Measurements from ENCODE around the gene ZSCAN2.
"Not testable (repeated sequence)": the region's sequence is repeated elsewhere in the genome, so short reads cannot be mapped to it uniquely, and the experiment has no call there.

The ZSCAN2 gene

DNA sequence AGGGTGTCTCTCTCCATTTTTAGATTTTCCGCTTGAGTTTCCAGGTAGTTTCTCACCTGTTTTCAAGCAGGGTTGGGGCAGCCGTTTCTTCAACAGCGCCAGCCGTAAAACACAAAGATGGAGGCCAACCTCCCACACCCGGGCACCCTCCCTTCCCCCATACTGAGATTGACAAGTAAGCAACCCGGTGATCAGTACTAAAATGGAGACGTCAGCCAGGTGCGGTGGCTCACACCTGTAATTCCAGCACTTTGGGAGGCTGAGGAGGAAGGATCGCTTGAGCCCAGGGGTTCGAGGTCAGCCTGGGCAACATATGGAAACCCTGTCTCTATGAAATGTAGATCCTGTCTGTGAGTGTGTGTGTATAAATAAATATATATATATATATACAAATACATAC is 903 bp upstream of the ZSCAN2 start:
- DNase-seq = no peak

DNA sequence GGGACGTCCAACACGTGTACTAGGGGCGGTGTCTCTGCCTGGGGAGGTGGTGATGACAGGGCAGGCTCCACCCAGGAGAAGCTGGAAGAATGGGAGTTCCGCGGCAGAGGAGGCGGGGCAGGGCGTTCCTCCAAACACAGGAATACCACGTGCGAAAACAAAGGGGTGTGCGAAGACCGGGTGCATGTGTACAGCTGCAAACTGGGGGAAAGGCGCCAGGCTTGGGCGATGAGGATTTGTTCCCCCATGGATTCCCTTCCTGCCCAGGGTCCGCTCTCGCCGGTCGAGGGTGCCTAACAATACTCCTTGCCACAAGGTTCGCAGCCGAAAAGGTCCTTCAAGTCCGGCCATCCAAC is 500 bp upstream of the ZSCAN2 start:
- DNase-seq = peak; percentile 58

DNA sequence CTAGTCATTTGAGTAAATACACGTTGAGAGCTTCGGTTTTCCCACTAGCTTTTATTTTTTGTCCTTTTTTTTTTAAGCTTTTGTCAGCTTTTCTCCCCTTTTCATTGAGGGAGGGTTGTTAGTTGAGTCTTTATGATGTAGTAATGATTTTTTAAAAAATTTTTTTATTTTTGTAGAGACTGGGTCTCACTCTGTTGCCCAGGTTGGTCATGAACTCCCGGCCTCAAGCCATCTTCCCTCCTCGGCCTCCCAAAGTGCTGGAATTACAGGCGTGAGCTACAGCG is 688 bp downstream of the ZSCAN2 start:
- no peak for DNase-seq

DNA sequence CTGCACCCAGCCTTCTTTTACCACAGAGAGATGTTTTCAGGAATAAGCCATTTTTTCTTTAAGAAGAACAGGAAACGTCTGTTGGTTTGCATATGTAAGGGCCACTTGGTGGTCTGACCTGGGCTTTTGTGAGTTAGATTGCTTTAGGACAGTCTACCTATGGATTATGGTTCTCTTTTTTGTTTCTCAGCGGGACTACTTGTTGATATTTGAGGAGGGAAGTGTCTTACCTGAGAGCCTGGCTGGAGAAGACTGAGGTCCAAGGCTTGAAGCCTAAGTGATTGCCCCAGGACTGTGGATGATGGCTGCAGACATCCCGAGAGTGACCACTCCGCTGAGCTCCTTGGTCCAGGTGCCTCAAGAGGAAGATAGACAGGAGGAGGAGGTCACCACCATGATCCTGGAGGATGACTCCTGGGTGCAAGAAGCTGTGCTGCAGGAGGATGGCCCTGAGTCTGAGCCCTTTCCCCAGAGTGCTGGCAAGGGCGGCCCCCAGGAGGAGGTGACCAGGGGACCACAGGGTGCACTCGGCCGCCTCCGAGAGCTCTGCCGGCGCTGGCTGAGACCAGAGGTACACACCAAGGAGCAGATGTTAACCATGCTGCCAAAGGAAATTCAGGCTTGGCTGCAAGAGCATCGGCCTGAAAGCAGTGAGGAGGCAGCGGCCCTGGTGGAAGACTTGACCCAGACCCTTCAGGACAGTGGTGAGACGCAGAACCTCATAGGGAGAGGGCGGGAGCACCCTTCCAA is 3.0 kb downstream of the ZSCAN2 start:
- no peak for DNase-seq

DNA sequence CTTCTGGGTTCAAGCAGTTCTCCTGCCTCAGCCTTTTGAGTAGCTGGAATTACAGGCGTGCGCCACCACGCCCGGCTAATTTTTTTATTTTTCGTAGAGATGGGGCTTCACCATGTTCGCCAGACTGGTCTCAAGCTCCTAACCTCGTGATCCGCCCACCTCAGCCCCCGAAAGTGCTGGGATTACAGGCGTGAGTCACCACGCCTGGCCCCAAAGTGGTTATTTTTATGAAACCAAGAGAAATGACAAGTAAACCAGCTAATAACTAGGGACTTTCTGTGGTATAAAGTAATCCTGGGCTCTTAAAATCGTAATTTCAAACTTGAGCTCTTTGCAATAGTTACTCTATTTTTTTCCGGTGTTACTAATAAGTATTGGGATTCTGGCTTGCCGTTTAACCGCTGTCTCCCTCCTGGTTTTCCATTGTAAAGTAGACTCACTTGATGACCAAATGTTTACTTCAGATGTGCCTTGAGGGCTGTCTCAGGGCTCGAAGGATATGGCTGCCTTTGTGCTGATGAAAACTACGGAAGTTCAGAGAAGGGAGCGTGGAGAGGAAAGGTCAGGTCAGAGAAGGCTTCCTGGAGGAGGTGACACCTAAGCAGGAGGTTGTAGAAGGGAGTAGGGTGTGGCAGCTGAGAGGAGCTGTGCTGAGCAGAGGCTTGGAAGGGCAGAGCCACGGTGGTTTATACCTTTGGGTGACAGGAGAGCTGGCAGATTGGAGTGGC is 4.2 kb downstream of the ZSCAN2 start:
- DNase-seq = peak; percentile 74

DNA sequence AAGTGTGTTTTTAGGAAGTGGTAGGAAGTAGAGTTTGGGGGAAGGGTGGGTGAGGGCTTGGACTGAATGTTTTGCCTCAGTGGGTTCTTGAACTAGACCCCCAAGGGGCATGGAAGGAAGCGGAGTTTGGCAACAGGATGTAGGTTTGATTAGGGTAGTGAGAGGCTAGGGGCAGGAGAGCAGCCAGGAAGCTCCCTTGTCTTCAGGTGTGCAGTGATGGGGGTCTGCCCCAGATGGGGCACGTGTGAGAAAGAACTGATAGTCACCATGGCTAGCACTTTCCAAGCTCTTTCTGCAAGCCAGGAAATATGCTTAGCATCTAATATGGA is 4.7 kb downstream of the ZSCAN2 start:
- DNase-seq = no peak

DNA sequence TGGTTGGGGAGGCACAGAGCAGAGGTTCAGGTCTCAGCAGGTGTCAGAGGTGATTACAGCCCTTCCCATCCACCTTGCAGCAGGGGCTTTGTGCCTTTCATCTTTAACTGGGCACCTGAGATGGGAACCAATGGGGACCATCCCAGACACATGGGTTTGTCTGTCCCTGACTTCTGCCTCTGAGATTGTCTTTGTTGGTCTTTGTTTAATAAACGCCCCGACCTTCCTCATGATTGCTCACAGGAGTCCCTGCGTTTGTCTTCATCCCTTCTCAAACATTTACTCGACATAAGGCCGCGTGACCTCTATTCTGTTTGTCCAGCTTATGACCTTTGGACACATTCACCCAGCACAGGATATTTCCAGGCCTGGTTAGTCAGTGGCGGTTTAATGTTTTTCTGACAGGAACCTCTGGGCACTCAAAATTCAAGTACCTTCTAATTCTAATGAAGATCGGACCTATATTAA is 5.9 kb downstream of the ZSCAN2 start:
- DNase-seq = no peak

DNA sequence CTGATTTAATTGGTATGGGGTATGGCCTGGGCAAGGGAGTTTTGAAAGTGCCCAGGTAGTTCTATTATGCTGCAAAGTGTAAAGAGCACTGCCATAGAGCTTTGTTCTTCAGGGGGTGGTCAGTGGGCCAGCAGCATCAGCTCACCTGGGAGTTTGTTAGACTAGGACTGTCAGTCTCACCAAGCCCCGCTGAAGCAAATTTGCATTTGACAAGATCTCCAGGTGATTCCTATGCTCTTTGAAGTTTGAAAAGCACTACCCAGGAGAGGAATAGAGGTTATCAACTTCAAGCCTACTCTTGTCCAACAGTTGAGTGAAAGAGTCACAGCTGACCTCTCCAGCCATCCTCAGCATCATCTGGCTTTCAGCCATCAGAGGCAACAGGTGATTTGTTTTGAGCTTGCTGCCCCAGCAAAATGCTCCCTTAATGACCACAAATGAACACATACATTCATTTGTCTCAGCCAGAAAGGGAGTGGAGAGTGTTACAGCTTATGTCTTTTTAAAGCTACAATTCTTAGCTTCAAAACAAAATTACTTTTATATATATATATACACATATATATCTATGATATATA is 8.0 kb downstream of the ZSCAN2 start:
- no peak for DNase-seq

DNA sequence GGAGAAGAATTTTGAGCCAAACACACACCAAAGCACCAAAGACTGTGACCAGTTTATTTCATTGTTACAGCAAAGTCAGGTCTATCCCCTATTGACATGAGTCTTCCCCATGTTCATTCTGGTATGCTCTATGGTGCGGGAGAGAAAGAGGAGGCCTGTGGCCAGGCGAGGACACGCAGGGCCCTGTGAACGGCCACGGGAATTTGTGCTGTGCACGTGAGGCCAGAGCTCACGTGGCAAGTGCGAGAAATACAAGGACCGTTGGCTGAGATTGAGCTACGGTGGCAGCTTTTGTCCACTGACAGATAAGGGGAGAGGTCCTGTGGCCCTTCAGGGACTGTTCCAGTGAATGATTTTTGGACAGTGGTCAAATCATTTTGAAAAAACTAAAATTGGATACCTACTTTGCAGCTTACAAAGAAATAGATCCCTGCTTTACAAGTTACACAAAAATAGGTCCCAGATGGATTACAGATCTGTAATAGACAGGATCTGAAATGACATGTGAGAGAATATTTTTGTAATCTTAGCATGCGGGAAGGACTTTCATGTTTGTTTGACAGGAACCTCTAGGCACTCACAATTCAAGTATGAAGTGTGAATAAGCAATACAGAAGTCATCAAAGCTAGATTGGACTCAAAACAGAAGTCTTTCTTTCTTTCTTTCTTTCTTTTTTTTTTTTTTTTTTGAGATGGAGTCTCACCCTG is 9.2 kb downstream of the ZSCAN2 start:
- DNase-seq = no peak

DNA sequence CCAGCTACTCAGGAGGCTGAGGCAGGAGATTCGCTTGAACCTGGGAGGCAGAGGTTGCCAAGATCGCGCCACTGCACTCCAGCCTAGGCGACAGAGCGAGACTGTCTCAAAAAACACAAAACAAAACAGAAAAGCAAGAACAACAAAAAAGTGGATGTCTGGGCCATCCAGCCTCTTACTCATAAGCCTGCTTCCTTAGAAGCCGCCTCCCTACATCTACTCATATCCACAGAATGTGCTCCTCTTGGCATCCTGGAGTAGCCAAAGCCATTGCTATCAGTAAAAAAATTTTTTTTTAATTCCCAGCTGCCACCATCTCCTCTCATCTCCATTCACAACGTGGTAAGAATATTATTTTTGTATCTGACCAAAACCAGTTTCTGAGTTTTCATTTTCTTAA is 10.8 kb downstream of the ZSCAN2 start:
- no peak for DNase-seq

DNA sequence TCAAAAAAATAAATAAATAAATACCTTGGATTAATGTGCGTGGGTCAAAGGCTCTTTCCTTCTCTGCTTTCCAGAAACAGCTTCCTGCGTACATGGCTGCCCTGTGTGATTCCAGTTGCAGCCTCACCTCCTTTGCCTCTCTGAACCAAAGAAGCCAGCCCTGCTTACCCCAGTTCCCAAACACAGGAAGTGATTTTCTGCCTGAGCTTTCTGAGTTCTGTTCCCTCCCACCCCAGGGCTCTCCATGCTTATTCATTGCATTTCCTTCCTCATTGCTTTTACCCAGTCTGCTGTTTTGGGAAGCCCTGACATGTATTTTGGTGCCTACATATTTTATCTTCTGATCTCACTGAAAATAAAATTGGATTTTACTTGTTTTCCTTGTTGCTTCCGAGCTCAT is 15.4 kb downstream of the ZSCAN2 start:
- DNase-seq = no peak

DNA sequence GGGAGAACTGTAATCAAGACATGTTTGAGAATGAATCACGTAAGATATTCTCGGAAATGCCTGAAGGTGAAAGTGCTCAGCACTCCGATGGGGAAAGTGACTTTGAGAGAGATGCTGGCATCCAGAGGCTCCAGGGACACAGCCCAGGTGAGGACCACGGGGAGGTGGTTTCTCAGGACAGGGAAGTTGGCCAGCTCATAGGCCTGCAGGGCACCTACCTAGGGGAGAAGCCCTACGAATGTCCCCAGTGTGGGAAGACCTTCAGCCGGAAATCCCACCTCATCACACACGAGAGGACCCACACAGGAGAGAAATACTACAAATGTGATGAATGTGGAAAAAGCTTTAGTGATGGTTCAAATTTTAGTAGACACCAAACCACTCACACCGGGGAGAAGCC is 19.8 kb downstream of the ZSCAN2 start:
- DNase-seq = no peak

DNA sequence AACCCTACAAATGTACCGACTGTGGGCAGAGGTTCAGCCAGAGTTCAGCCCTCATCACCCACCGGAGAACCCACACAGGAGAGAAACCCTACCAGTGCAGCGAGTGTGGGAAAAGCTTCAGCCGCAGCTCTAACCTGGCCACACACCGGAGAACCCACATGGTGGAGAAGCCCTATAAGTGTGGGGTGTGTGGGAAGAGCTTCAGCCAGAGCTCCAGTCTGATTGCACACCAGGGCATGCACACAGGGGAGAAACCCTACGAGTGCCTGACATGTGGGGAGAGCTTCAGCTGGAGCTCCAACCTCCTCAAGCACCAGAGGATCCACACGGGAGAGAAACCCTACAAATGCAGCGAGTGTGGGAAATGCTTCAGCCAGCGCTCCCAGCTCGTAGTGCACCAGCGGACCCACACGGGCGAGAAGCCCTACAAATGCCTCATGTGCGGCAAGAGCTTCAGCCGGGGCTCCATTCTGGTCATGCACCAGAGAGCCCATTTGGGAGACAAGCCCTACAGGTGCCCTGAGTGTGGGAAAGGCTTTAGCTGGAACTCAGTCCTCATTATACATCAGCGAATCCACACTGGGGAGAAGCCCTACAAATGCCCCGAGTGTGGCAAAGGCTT is 20.7 kb downstream of the ZSCAN2 start:
- no peak for DNase-seq

DNA sequence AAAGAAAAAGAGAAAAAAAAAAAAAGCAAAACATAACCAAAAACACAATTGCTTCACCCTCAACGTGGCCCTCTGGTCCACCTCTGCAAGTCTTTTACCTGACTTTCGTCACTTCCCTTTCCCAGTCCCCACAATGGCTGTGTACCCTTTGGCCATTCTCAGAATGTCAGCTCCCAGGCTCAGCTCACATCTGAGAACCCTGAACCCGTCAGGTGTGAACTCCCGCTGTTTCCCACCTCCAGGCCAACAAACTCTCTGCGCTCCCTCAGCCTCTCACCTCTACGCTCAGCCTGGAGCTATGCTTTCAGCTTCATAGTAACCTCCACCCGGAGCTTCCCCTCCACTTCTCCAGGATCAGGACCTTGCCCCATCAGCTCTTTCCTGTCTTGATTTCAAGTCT is 23.6 kb downstream of the ZSCAN2 start:
- no peak for DNase-seq

DNA sequence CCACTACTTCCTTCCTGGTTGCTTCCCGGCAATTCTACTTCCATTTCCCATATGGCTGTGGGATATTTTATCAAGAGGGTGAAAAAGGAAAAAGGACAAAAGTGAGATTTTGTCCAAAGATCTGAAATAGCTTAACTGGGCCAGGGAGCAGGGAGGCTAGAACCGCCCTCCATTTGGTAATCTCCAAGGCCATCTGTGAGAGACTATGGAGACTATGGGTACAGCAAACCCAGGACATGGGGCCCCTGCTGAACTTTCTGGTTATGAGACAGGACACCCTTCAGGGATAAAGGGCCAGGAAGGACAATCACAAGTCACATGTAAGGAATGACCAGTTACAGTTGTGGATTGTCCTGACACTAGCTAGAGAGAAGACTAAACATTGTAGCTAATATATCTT is 24.3 kb downstream of the ZSCAN2 start:
- DNase-seq = no peak

DNA sequence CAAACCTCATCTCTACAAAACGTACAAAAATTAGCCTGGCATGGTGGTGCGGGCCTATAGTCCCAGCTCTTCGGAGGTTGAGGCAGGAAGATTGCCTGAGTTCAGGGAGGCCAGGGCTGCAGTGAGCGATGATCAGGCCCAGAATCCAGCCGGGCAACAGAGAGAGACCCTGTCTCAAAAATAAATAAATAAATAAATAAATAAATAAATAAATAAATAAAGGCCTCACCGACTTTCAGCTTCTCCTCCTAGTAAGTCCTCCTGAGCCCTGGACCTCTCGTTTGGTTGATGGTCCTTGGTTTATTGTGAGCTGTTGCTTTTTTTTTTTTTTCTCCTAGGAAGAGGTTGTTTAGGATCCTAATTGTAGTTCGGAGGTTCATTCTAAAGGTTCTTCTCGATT is 28.2 kb downstream of the ZSCAN2 start:
- no peak for DNase-seq

DNA sequence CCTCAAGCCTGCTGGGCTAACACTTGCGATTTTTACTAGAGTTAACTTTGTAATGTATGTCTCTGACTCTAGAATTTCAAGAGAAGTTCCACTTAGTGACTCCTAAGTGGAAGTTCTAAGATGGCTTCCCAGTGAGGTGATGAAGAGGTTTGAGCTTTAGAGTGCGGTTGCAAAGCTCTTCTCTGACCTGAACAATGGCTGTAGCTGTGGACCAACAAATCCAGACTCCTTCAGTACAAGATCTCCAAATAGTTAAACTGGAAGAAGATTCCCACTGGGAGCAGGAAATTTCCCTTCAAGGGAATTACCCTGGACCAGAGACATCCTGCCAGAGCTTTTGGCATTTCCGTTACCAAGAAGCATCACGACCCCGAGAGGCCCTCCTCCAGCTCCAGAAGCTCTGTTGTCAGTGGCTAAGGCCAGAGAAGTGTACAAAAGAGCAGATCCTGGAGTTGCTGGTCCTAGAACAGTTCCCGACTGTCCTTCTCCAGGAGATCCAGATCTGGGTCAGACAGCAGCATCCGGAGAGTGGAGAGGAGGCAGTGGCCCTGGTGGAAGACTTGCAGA is 31.0 kb downstream of the ZSCAN2 start:
- no peak for DNase-seq

DNA sequence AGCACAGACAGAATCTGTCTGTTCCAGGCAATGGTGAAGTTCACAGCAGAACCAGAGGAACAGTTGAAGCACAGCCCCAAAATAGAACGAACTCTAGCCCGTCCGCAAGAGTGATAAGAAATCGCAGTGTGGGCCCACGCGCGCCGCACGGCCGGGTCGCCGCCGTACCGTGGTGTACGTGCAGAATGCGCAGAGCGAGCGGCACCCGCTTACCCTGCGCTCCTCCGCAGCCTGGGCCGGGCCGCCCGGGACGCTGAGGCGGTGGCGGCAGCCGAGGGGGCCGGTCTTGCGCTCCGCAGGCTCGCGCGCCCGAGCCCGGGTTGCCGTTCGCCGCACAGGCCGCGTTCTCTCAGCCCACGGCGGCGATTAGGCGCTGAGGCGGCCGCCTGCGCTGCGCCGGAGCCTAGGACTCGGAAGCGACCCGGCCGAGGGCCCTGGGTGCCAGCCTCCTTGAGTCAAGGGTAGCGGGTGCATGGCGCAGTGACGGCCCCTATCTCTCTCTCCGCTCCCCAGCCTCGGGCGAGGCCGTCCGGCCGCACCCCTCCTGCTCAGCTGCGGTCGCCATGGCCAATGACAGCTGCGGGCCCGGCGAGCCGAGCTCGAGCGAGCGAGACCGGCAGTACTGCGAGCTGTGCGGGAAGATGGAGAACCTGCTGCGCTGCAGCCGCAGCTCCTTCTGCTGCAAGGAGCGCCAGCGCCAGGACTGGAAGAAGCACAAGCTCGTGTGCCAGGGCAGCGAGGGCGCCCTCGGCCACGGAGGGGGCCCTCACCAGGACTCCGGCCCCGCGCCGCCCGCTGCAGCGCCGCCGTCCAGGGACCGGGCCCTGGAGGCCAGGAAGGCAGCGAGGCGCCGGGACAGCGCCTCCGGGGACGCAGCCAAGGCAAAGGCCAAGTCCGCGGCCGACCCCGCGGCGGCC is 32.8 kb downstream of the ZSCAN2 start:
- peak; percentile 70 for DNase-seq

DNA sequence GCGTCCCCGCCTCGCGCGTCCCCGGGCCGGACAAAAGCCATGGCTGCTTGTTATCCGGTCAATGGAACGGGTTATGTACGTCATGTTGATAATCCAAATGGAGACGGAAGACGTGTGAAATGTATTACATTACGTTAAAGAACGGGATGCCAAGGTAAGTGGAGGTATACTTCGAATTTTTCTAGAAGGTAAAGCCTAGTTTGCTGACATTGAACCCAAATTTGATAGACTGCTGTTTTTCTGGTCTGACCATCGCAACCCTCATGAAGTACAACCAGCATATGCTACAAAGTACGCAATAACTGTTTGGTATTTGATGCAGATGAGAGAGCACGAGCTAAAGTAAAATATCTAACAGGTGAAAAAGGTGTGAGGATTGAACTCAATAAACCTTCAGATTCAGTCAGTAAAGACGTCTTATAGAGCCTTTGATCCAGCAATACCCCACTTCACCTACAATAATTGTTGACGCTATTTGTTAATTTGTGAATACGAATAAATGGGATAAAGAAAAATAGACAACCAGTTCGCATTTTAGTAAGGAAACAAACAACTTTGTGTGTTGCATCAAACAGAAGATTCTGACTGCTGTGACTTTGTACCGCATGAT is 33.5 kb downstream of the ZSCAN2 start:
- DNase-seq = no peak

DNA sequence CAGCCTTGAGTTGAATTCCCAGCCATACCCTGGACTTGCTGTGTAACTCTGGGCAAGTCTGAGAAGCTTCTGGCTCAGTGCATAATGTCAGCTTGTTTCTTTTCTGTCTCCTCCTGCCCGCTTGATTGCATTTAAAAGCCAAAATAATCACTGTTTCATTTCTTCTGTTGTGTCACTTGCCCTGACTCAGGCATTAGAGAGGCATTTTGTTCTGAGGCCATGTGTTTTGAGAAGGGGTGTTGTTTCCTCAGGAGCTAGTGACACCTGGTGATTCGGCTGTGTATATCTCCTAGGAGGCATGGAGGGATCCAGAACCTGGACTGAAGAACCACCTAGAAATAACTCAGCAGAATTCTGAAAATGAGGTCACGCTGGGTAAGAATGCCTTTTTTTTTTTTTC is 37.3 kb downstream of the ZSCAN2 start:
- DNase-seq = no peak

DNA sequence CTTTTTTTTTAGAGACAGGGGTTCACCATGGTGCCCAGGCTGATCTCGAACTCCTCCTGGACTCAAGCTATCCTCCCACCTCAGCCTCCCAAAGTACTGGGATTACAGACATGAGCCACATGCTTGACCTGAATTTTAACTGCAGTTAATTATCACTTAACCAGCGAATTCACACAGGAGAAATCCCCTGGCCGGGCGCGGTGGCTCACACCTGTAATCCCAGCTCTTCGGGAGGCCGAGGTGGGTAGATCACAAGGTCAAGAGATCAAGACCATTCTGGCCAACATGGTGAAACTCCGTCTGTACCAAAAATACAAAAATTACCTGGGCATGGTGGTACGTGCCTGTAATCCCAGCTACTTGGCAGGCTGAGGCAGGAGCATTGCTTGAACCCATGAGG is 41.1 kb downstream of the ZSCAN2 start:
- not testable (repeated sequence) for DNase-seq

DNA sequence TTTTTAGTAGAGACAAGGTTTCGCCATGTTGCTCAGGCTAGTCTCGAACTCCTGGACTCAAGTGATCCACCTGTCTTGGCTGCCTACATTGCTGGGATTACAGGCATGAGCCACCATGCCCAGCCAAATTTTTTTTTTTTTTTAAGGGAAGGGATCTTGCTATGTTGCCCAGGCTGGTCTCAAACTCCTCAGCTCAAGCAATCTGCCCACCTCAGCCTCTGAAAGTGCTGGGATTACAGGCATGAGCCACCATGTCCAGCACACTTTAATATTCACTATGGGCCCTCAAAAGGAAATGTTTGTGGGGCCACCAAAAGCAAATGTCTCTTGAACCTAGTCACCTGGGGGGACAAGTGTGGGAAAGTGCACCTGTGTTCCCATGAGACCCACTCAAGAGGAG is 41.8 kb downstream of the ZSCAN2 start:
- not testable (repeated sequence) for DNase-seq

Measured in activated CD4-positive, alpha-beta T cell treated with anti-CD3 and anti-CD28 coated beads, Interleukin-2, amount 50 U/mL, for 16 hours (primary cell).